ENCODE data around the gene TJP3.

TJP3 gene

DNA sequence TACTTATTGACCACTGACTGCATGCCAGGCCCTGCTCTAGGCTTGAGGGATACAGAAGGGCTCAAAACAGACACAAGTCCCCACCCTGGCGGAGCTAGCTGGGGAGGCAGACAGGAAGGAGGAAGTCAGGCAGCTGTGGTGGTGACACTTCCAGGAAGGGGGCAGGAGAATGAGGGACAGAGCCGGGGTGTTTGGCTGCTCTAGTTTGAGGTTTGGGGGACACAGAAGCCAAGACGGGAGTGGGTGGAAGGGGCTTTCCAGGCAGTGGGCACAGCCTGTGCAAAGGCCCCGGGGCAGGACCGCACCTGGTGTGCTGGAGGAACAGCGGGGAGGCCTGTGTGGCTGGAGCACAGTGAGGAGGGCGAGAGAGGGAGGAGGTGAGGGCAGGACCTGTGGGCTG, 58.3 kb downstream of the TJP3 start:
- no peak for TF ChIP-seq CTCF (conservative IDR thresholded peaks at IDR 0.05; ENCODE audit: low read depth)
- ChIA-PET POLR2A (ENCODE audit: low non-redundant PET) (no interaction called here), CTCF (no interaction called here)
- DNase-seq (ENCODE audit: low spot score): no peak
- no peak overlapping the region for H3K27ac ChIP-seq

DNA sequence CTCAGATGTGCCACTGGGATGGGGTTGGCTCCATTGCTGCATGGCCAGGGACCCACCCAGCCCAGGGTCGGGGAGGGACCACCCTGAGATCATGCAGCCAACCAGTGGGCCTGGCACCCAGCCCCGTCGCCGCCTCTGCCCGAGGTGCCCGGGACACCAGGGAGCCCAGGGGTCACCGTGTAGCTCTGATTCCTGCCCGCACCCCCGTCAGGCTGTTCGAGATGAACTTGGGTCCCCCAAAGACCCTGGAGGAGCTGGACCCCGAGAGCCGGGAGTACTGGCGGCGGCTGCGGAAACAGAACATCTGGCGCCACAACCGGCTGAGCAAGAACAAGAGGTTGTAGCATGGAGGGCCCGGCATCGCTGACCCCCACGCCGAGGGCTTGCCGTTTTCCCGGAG, 58.9 kb downstream of the TJP3 start:
- no peak overlapping the region for H3K27ac ChIP-seq
- no peak for DNase-seq (ENCODE audit: low spot score)
- ChIA-PET POLR2A (ENCODE audit: low non-redundant PET) (no interaction called here), CTCF (no interaction called here)
- no peak for TF ChIP-seq CTCF (conservative IDR thresholded peaks at IDR 0.05; ENCODE audit: low read depth)

- peak overlapping the region; percentile 9; the same call in 1 of the 2 replicates for H3K27ac ChIP-seq
- no peak for TF ChIP-seq CTCF (conservative IDR thresholded peaks at IDR 0.05; ENCODE audit: low read depth)
- ChIA-PET CTCF (no interaction called here), POLR2A (ENCODE audit: low non-redundant PET) (no interaction called here)
- DNase-seq (ENCODE audit: low spot score): no peak
Measured at GRCh38 chr19:3768015-3768747, 60.0 kb downstream of the TJP3 start.

DNA sequence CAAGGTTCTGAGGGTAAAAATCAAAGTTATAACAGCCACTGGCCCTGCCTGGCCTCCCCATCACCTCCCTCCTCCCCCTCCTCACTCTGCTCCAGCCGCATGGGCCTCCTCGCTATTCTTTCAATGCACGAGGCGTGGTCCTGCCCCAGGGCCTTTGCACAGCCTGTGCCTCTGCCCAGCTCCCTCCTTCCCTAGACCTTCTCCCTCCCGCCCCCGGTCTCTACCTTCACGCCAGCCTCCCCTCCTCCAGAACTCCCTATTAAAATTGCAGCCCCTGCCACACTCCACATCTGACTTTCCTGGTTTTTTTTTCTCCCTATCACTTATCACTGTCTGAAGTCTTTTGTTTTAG, 60.5 kb downstream of the TJP3 start:
- ChIA-PET POLR2A (ENCODE audit: low non-redundant PET) (no interaction called here), CTCF (interaction anchor here (0.7 kb wide), 1 partner anchor 789 kb away, joined by 3 read pairs; no protein-coding TSS in a partner anchor)
- TF ChIP-seq CTCF (conservative IDR thresholded peaks at IDR 0.05; ENCODE audit: low read depth): no peak

DNA sequence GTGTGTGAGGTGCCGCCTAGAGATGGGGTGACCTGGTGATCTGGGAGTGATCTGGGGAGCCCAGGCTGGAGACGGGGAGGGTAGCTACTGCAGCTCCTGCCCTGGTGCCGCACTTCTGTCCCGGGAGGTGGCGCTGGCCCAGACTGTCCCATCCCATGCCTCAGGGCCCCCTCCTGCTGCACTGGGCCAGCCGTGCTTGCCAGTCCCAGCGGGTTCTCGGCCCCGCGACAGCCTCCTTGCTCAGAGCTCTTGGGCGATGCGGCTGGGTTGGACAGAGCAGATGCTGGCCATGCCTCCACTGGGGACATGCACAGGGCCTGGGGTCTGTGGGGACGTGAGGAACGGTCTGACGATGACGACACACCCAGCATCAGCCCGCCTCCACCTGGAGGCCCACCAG, 61.3 kb downstream of the TJP3 start:
- 0 out of 2 replicates have a peak overlapping the region, but pooled peaks have one; percentile 9 for H3K27ac ChIP-seq
- DNase-seq (ENCODE audit: low spot score): no peak
- TF ChIP-seq CTCF (conservative IDR thresholded peaks at IDR 0.05; ENCODE audit: low read depth): no peak
- ChIA-PET POLR2A (ENCODE audit: low non-redundant PET) (no interaction called here), CTCF (interaction anchor here (0.7 kb wide), 1 partner anchor 788 kb away, joined by 3 read pairs; no protein-coding TSS in a partner anchor)

More for the DNA sequence above, 60.5 kb downstream of the TJP3 start:
- H3K27ac ChIP-seq: peak overlapping the region; percentile 9; the same call in 1 of the 2 replicates
- no peak for DNase-seq (ENCODE audit: low spot score)

DNA sequence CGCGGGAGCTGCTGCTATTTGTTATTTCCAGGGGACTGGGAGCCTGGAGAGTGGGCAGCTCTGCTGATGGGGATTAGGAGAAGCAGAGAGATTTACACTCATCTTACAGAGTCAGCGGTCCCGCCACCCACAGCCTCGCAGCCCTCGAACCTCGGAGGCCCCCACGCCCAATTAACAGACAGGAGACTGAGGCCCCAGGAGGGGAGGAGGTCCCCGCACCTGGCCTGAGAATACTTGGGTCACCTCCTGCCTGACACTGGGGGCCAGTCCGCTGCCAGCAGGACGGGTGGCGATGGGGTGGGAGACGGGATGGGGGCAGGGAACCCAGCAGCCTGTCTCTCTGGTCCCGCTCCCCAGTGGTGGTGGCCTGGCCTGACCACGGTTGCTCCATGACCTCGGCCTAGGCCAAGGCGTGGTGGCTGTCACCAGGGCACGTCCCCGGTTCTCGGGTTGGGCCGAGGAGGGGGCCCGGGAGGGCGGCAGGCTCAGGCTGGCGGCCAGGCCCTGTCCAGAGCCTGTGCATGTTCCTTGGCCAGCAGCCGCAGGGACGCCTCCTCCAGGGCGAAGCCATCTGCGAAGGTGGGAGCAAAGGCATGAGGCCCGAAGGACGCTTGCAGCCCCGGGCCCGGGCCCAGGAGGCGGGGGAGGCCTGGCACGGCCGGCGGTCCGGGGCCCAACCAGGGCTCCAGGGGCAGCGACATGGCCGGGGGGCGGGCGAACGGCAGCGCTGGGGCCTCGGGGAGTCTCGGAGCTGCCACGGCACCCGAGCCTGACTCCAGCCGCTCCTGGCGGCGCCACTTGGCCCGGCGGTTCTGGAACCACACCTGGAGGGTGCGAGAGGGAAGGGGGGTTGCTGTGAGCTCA, 62.2 kb downstream of the TJP3 start:
- TF ChIP-seq CTCF (conservative IDR thresholded peaks at IDR 0.05; ENCODE audit: low read depth): no peak
- no peak overlapping the region for H3K27ac ChIP-seq
- ChIA-PET POLR2A (ENCODE audit: low non-redundant PET) (no interaction called here), CTCF (no interaction called here)
- no peak for DNase-seq (ENCODE audit: low spot score)
